GM19328 (cell line): ENCODE data around the gene ZRSR2.

Experiments
- ATAC-seq: cut with Tn5 transposase; IDR thresholded peaks from one replicate; pipeline ENCODE4 v1.9.1; 2021; ENCODE audit warnings: mild to moderate bottlenecking, moderate library complexity; ENCODE audit not compliant: unreplicated experiment

ZRSR2 gene

GRCh38 chrX:15849555-15849954 lies 59.3 kb downstream of the ZRSR2 start:
- no peak for ATAC-seq

- no peak for ATAC-seq
Observed at GRCh38 chrX:15853586-15854079, 63.3 kb downstream of the ZRSR2 start.

- peak; percentile 29 for ATAC-seq
Observed at GRCh38 chrX:15854080-15854655, 63.9 kb downstream of the ZRSR2 start.

- ATAC-seq, result peak; percentile 96
Observed at GRCh38 chrX:15854712-15855567, 64.7 kb downstream of the ZRSR2 start, which contains the start of gene AP1S2. TSS of gene AP1S2 (minus strand) at chrX:15854813. CDS start at chrX:15852524, 2,289 bp downstream.

- no peak for ATAC-seq
Observed at GRCh38 chrX:15855568-15856221, 65.4 kb downstream of the ZRSR2 start.

- no peak for ATAC-seq
Observed at GRCh38 chrX:15856222-15856587, 65.9 kb downstream of the ZRSR2 start.

GRCh38 chrX:15856636-15857035 lies 66.4 kb downstream of the ZRSR2 start:
- no peak for ATAC-seq

- no peak for ATAC-seq
Observed at GRCh38 chrX:15858051-15858450, 67.8 kb downstream of the ZRSR2 start.

- ATAC-seq, result no peak
Observed at GRCh38 chrX:15860921-15861320, 70.6 kb downstream of the ZRSR2 start.

- ATAC-seq, result no peak
Observed at GRCh38 chrX:15864023-15864422, 73.7 kb downstream of the ZRSR2 start.

GRCh38 chrX:15864629-15865028 lies 74.3 kb downstream of the ZRSR2 start:
- no peak for ATAC-seq

- ATAC-seq, result no peak
Observed at GRCh38 chrX:15866147-15866546, 75.9 kb downstream of the ZRSR2 start.

GRCh38 chrX:15869695-15870094 lies 79.4 kb downstream of the ZRSR2 start:
- ATAC-seq, result no peak

- no peak for ATAC-seq
Observed at GRCh38 chrX:15870310-15870709, 80.0 kb downstream of the ZRSR2 start.
